DMS153 (cell line): ENCODE measurements around the gene SUSD6.

ENCODE experiments used
- DNase-seq: peaks from one replicate; lab custom pipeline; 2025; lab: John Stamatoyannopoulos, UW

Gene SUSD6

DNA sequence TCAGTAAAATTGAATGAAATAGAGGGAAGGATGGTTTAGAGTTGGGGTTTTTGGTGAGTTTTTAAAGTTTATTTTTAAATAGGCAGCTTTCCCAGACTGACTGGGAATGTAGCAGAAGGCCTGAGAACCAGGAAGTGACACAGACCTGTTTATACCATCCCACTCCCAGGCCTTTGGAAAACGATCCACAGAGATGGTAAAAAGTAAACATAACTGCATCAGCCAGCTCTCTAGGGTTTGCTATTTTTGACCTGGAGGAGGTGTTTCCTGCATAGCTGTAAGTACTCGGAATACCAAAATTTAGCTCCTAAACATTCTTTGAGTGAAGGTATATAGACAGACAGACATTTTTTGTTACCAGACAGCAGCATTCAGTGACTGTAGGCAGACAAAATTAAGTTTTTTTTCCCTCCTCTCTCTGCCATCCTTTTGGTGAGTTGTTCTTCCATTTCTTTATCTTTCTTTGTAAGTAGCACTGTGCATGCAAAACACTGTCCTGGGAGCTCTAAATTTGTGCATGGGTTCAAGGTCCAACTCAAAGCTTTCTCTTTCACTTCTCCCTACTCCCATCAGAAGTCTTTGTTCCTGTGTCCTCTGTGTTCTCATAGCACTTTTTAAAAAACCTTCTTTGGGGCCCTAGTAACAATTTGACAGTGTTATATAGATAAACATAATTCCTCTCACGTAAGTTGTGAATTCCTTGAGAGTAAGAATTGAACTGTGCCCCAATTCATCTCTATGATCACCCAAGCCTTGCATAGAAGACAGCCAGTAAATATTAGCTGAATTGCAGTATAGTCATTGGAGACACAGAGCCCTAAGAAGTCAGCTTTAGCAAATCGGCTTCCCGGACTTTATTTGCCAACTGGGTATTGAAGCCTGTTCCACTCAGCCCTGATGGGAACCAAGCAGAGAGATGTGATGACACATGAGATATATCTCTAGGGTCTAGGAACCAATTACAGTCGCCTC is 37.4 kb downstream of the SUSD6 start:
- peak; percentile 81 for DNase-seq

DNA sequence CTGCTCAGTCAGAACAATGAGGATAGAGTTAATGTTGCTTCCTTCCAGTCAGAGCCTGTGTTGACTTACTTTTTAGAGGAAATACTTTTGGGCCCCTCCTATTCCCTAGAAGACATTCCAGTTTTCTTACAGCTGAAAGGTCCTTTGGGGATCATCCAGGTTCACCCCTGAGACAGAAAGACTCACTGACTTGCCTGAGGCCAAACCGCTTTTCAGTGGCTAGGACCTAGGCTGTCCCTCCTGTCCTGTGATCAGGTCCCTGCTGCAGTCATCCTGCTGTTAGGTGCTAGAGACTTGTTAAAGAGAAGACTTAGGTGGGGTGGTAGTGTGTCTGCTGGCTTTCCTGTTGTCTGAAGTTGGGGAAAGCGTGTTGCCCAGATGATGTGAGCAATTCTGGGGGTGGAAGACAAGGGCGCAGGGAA is 39.6 kb downstream of the SUSD6 start:
- DNase-seq = no peak

DNA sequence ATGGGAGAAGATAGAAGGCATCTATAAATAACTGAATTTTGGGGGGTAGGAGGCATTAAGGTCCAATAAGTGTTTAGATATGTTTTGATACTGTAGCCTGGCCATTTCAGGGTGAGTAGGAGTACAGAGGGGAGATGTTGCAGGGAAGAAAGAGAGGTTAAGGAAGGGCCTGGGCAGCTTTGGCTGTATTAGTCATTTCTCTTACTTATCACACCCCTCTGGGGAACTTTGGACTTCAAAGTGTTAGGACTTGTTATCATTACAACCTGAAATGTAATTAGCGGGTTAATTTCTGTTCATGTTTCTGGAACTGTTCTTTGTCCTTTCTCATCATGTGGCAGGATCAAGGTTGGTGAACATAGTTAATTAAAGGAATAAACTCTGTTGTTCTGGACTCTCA is 40.3 kb downstream of the SUSD6 start:
- DNase-seq = no peak

DNA sequence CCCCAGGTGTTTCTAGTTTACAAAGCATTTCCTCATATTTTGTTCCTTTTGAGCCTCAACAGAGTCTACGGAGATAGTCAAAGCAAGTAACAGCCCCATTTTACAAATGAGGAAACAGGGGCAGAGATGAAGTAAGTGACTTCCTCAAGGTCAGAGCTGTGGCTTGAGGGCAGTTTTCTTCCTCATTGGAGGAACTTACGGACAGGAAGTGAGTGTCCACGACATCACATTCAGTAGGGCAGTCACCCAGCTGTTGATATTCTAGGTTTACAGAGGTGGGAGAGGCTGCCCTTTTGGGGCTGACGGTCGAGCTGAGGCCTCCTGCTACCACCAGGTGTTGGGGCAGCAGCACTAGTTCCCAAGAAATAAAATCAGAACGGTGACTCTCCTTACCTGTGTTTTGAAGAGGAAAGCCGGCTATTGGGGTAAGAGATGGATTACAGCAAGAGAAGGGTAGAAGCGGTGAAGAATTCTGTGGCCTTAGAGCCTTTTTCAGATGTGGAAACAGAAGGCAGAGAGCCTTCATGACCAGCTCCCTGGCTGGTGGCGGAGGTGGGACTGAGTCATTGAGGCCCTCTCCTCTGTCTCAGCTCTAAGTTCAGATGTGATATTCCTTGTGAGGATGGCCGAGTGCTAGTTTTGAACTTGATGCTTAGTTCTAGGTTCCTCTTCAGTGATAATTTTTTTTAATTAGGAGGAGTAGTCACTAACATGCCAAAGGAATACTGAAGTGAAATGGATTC is 41.7 kb downstream of the SUSD6 start:
- no peak for DNase-seq

DNA sequence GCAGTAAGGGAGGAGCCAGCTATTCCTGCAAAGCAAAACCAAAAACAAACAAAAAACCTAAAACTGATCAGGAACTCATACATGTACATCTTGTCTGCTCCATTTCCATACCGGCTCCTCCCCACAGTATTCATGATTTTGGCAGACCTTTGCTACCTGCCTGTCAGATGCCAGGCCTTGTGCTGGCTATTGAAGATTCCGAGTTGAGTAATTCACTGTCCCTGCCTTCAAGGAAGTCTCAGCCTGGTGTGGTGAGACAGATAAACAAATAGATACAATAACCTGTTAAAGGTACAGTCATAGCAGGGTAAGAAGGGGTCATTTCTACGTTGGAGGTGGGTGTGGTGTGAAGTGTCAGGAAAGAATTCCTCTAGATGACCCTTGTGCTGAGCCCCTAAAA is 42.7 kb downstream of the SUSD6 start:
- no peak for DNase-seq

DNA sequence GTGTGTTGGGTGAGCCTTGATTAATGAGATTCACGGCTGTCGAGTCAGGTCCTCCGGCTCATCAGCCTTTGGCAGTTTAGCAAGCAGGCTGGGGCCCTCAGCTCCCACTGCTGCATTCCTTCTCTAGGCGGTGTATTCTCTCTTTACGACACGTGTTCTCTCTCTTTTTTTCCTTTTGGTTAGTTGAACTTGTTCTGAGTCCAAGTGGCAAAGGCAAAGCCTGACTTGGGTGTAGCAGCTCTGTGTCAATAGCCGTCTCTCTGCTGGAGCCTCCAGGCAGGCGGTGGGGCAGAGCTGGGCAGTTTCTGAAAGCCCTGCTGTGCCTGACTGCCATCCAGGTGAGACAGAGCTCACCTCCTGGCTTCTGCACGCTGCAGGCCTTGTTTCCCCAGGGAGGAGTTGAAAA is 46.6 kb downstream of the SUSD6 start:
- peak; percentile 53 for DNase-seq

DNA sequence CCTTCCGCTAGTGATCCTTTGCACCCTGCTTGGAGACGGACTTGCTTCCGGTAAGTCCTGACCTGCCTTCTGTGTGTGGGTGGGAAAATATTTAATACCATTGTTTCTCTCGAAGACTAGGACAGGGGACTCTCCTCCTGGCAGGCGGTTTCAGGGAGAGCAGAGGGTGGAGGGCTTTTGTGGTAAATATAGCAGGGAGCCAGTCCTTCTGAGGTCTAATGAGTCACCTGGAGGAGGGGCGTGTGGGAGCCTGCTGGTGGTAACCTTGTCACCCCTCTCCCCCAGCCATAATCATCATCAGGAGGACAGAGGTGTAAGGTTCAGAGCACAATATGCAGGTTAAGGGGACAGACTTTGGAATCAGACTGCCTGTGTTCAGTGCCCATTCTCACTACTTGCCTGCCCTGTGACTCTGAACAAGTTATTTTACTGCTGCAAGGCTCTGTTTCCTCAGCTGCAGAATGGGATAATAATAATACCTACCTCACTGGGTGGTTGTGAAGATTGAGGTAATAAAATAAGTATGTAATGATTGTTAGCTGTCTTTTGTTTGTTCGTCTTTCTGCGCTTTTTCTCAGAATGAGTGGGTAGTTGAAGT is 47.4 kb downstream of the SUSD6 start:
- DNase-seq = peak; percentile 14

DNA sequence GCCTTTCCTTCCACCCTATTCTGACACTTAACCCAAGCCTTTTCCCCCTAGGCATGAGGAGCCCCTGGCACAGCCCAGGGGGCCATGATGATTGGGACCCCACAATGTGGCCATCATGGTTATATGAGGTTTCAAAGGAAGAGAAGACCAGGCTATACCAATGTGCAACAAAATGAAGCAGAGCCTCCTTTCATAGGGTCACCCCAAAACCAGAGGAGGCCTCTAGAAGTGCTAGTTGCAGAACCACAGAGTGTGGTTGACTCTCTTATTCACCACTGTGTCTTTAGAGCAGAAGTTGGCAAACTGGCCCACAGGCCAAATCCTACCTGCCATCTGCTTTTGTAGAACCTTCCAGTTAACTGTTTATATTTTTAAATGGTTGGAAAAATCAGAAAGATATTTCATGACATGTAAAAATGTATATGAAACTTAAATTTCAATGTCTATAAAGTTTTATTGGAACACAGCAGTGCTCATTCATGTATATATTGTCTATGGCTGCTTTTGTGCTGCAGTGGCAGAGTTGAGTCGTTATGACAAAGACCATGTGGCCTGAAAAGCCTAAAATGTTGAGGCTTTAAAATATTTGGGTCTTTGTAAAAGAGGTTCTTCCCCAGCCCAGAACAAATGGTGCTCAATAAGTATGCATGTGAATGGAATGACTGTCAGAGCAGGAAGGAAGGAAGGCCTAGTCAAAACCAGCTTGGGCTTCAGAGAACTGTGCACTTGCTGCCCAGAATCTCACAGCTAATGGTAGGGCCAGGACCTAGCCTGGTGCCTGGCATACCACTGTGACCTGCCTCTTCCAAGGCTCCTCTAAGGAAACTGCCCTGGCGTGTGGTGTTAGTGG is 49.2 kb downstream of the SUSD6 start:
- DNase-seq = no peak

DNA sequence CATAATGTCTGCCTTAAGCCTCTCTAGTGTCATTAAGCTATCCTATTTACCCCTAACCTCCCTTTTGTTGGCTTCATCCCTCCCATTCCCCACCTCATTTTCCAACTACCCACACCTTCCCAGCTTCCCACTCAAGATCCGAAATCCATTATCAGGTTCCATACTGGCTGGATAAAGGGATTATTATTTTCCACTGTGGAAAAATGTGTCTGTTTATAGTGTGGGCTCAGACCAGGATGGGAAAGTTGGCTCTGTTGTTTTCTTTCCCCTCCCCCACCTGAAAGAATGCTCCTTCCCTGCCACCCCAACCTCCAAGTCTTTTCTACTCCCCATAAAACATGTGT is 49.8 kb downstream of the SUSD6 start:
- DNase-seq = no peak

DNA sequence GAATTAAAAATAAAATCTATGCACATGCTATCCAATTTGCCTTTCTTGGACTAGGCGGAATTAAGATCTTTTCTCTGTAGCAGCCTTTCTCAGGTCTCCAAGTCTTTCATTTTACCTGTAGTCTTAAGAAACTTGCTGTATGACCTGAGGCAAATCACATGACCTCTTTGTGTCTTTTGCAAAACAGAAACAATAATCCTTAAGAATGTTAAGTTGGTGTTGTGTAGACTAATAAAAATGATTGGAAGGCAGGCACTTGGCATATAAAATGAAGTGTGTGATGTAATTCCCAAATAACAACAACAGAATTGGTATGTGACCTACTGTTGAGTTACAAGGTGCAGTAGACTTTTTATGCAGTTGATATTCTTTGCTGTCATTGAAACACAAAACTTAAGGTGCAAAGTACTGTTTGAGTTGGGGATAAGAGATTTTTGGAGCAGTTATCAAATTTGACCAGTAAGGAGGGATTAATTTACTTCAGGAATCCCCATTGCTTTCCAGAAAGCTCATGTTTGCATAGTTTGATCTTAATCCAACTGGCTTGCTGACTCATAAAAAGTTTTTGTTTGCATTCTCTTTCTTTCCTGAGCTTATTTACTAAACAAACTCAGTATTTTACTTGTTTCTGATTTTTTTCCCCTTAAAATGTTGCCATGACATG is 51.4 kb downstream of the SUSD6 start:
- no peak for DNase-seq

DNA sequence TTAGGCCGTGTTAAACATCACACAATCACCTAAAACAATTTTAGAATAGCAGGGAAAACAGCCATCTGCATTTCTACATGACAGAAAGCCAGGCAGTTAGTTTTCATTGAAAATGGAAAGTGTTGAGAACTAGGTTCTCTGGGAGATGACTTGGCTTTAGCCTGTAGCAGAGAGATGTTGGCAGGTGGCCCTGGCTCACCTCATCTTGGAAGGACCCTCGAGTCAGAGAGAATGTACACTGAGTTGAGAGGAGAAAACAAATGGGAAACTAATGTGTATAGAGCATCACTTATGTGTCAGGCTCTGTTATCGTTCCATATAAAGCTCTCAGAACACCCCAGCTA is 51.9 kb downstream of the SUSD6 start:
- DNase-seq = no peak

DNA sequence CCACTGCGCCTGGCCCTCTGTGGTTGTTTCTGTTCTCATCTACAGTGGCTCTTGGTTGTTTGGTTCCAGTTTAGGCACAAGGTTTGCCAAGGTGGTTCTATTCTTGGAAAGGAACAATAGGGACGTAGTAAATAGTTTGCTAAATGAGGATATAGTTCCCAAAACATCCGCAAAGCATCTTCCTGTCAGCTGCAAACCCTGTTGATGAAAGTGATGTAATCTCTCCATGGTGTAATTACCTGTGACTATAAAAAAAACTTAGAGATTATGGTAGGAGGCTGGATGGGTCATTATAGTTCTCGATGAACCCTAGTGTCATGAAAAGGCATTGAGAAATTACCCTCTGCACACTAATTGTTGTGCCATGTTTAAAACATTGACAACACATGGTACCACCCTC is 52.9 kb downstream of the SUSD6 start:
- DNase-seq = no peak

DNA sequence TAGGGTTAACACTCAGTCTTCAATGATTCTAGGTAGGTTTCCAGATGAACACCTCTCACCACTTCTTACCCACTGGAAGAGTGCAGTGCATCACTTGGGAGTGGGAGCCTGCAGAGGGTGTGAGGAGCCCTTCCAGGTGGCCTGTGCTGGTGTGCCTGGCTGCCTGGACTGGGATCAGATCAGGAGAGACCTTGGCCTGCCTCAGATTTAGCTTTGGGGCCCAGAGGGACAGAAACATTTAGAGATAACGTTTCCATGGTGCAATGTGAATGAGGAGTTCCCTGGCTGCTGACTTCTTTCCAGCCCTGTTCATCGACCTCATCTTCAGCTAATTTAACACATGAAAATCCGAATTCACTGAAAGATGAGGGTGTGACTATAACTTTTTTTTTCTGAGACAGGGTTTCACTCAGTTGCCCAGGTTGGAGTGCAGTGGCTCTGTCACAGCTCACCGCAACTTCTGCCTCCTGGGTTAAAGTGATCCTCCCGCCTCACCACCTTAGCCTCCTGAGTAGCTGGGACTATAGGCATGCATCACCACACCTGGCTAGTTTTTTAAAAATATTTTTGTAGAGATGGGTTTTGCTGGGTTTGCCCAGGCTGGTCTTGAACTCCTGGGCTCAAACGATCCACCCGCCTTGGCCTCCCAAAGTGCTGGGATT is 53.6 kb downstream of the SUSD6 start:
- no peak for DNase-seq

DNA sequence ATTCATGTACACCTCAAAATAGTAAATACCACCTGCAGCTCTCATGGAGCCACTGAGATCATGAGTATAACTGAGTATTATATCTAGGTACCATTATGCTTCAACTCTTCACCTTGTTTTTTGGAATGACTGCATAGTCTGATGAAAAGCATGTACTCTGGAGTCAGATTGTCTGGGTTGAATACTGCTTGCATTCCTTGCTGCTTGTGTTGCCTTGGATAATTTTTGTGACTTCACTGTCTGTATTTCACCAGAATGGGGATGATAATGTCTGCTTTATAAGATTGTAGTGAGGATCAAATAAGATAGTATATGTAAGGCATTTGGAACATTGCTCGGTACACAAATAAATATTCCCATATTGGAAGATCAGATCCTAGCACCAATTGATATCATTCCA is 54.2 kb downstream of the SUSD6 start:
- DNase-seq = no peak

DNA sequence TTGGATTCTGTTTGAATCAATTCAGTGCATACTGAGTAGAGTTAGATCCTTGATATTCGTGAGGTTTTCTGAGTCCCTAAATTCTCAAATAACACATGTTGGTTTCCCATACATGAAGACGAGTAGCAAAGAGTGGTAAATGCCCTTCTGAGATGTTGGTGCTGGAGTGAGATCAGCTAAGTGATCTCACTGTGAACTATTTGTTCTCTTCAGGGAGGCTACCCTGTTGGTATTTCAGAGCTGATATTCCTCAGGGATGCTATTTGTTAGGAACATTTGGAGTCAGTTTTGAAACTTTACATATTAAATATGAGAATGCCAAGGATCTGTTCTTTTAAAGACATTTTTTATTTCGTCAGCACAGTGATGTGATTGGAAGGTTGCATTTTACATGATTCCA is 54.7 kb downstream of the SUSD6 start:
- no peak for DNase-seq

DNA sequence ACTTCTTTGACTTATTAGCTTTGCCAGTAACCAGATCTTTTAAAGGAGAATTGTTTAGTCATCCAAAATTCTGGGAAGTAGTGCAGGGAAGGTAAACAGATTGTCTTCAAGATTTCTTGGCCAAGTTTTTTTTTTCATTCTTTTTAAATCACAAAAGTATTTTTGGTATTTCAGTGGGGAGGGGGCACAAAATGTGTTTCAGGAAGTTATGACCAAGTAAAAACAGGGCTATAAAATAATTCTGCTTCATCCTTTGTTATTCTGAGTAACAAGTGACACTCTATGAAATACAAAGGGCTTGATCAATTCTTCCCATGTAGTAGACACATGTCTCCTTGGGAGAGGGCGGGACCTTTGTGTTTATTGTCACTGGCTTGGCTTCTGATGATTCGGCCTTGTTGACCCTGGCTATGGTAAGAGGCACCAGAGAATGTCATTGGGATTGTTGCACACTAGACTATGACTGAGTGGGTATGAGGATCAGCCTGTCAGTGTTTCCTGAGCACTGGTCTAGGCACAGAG is 55.4 kb downstream of the SUSD6 start:
- DNase-seq = no peak

DNA sequence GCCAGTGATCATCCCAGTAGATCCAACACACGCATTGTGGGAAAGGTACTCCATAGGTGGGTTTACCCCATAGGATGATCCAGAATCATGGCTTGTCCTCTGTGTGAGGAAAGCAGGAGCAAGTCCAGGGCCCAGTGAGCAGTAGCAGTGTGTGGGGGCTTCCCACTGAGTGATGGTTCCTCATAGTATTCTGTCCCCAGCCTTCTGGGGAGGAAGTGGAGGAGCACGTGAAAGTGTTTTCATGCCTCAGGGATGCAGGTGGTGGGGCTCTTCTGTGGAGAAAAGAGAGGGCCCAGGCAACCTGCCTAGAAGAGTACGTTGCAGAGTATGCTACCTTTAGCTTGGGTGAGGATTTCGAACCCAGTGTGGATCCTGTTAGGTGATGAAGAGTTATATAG is 56.5 kb downstream of the SUSD6 start:
- no peak for DNase-seq

DNA sequence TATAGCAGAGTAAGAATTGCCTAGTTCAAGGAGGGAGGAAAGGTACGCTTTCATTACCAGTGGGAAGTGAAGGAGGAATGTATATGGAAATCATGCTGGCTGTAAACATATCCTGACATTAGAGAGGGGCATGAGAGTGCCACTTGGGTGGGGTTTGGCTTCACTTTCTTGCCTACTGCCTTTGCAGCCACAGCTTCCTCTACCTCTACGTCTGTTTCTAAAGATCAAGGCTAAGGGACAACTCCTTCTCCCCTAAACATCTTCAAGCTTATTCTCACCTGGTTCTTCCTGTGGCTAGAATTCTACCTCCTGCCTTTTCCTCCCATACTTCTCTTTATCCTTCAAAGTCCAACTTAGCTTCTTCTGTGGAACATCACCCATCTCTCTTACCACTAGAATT is 58.0 kb downstream of the SUSD6 start:
- DNase-seq = no peak

DNA sequence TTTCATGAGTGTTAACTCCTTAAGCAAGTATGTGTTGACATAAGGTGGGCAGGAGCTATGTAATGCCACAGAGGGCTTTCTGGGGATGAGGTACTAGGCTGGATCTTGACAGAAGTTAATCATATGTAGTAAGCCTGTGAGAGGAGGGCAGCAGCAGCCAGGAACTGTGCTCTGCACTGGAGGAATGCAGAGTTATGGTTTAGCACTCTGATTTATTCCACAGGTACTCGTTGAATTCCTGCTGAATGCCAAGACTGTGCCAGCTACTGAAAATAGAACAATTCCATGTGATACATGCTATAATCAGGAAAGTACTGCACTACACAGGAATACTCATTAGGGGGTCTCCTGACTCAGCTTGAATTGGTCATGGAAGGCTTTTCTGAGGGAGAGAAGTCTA is 58.7 kb downstream of the SUSD6 start:
- no peak for DNase-seq

DNA sequence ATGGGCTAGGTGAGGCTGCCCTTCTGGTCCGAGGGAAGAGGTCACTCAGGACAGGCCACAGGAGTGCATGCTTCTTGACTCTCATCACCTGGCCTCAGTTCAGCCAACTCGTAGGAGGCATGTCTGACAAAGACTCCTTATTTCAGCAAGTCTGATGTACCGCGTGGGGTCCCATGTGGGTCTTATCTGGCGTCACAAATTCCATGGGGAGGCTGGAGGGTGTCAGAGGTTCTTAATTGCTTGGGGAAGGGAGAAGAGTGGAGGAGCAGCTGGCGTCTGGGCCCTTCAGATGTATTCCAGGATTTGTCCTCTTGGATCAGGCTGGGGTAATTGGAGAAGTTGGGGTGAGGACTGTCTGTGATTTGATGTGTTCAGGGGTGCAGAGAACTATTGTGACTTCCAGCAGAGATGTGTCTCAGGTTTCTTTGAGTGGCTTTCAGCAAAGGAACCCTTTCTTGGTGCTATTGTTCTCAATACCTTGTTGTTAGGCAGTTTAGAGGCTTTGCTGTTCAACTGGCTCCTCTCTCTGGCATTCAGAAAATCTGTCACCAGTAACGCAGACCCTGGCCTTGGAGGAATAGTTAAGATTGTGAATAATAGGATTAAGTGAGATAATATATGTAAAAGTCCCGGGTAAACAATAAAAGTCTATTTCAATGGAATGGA is 60.1 kb downstream of the SUSD6 start:
- DNase-seq = no peak
